GM19467 (cell line): Measurements from ENCODE around the gene FGF11.

Experiments used
- ATAC-seq: cut with Tn5 transposase; IDR thresholded peaks from one replicate; pipeline ENCODE4 v1.9.1; 2021; ENCODE audit warnings: mild to moderate bottlenecking, moderate library complexity; ENCODE audit not compliant: unreplicated experiment

Gene FGF11

GRCh38 chr17:7439462-7440112 lies at the start of gene FGF11:
Gene FGF11 (plus strand): TSS chr17:7439512. CDS start chr17:7439621, 109 bp downstream.
- no peak for ATAC-seq

DNA sequence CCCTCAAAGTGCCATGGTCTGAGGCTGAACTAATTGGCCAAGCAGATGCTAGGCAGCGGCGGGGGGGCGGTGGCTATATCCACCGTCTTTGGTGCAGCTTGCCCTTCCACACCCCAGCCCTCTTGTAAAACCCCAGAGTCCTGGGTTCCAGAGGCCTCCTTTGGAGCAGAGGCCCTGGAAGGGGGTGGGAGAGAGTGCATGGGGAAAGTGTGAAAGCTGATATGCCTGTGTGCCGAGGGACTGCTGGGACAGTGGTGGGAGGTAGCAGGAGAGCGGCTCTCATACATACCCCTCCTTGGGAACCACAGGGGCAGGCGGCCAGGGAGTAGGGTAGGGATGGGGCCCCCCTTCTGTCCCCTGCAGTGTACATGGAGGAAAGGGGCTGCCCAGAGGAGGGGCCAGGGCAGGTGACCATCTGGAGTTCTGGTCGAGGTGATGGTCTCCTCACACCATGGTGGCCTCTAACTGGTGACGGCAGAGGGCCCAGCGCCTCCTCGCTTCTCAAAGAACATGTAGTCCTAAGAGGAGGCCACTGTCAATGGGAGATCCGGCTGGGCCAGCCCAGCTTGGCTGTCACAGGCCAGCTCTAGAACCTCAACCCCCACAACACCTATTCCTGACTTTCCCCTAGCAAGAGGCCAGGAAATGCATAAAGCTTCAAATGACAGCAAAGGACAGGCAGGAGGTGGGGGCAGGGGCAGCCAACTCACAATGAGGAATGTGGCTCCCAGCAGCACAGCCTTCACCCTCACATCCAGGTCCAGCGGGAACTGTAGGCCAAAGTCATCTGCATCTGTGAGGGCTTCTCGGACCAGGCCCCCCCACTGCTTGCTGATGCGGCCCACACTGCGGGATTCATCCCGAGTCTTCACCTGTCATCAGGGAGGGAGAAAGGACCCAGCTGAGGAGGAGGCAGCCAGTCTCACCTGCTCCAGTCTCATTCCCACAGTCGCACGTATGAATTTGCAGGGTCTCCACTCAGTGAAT lies 49.1 kb upstream of the FGF11 start:
- ATAC-seq, result no peak

- no peak for ATAC-seq
These were observed 48.0 kb upstream of the FGF11 start for GRCh38 chr17:7391307-7391706.

DNA sequence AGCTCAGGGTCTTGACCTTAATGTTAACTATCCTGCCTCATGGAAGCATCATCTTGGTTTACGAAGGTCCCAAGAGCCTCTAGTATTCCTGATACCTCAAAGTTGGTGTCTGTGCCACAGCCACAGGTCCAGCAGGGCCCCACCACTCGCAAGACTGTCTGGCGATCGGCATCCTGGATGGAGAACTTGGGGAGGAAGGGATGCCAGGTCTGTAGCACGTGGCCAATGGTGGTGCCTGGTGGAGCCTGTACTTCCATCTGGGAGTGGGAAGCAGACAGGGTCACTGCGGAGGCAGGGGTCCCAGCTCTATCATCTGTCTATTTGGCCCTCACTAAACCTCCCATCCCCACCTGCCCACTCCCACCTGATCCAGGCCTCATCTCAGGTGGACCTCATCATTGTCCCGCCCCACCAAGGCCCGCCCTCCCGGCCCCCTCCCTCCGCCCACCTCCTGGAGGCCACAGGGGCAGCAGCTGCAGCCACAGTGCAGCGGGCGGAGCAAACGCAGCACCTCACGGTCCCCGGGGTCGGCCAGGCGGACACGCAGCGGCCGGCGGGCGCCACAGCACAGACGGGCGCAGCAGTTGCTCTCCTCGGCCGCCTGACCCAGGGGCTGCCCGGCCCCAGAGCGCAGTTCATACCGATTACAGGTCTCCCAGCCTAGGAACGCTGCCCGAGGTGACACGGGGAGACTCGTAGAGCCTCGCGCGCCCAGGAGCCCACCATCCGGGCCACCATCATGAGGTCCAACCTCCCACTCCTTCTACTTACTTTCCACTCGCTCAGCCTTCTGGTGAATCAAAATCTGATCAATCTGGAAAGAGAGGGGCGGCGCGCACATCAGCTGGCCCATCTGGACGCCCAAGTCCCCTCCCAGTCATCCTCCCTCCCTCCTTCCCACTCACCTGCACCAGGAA lies 46.4 kb upstream of the FGF11 start:
- ATAC-seq, result no peak

DNA sequence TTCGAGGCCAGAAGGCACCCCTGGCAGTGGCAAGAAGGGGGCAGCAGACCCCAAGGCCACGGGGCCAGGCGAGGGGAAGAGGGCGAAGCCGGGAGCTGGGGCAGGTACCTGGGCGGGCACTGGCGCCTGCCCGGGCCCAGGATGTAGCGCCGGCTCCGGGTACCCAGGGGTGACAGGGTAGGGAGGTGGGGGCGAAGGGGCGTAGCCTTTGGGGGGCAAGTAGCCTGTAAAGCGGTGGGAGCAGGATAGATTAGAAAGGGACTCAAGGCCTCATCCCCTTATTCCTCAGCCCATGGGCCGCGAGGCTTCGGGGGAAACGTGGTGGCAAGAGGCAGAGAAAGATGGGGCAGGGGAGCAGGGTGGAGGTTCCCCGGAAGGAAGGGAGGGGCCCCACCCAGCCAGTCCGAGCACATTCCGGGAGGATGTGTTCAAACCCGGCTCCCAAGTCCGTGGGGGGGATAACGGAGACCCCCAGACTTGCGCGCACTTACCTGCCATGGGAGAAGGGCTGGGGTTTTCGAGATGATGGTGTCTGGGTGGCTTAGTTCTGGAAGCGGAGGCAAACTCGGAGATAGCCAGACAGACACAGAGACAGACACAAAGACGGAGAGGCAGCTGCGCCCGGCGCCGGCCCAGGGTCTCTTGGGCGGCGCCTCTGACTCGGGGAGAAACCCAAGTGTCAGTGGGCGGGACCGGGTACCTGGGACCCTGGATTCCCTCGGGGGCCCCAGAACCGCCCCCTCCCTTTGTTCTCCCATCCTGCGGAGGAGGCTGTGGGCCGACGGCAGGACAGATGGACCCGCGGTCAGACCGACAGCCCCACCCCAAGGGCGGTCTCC lies 45.5 kb upstream of the FGF11 start:
- ATAC-seq, result peak; percentile 41

DNA sequence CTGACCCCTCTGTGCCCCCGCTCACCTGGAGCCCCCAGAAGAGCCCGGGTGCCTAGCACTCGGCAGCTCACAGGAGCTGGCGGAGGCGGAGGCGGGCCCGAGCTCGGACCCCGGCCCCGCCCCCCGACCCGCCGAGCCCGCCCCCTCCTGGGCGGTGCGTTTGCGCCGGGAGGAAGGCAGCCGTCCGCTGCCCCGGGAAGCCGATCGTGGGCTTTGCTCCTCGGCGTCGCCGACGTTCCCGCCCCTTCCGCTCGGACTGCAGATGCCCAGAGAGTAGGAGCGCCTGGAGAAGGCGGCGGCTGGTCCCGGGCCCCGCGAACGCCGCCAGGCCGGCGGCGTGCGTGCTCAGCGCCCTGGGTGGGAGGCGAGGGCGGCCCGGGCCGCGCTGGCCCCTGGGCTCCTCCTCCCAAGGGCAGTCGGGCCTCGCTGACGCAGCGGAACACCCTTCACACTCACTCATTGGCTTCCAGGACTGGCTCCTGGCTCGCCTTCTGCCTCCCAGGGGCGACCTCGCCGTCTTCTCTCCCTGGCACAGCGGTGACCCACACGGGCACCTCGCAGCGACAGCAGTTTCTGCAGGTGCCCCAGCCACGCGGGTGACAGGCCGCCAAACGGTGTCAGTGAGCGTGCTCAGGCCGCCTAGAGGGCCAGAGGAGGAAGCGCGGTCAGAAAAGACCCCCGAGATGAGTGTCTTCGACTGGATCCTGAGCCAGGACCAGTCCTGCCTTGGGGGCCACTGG lies 44.7 kb upstream of the FGF11 start, which contains the start of gene PLSCR3:
PLSCR3 (minus strand) TSS at position 74 of the 740 bp plus-strand sequence. CDS start 415 bp downstream, outside the sequence.
- ATAC-seq, result peak; percentile 53

DNA sequence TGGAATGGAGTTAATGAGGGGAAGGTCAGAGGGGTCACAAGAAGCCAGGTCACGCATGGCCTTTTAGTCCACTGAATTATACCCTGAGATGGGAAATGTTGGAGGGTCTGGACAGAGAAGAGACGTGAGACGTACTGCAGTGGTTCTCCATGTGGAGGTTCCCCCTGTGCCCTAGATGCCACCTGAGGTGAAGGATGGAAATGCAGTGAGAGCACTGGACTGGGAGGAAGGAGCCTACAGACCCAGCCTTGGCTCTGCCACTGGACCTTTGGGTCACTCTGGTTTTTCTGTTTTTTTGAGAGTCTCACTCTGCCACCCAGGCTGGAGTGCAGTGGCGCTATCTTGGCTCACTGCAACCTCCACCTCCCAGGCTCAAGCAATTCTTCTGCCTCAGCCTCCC lies 43.2 kb upstream of the FGF11 start:
- ATAC-seq, result no peak

GRCh38 chr17:7398612-7399011 lies 40.7 kb upstream of the FGF11 start:
- ATAC-seq, result no peak

DNA sequence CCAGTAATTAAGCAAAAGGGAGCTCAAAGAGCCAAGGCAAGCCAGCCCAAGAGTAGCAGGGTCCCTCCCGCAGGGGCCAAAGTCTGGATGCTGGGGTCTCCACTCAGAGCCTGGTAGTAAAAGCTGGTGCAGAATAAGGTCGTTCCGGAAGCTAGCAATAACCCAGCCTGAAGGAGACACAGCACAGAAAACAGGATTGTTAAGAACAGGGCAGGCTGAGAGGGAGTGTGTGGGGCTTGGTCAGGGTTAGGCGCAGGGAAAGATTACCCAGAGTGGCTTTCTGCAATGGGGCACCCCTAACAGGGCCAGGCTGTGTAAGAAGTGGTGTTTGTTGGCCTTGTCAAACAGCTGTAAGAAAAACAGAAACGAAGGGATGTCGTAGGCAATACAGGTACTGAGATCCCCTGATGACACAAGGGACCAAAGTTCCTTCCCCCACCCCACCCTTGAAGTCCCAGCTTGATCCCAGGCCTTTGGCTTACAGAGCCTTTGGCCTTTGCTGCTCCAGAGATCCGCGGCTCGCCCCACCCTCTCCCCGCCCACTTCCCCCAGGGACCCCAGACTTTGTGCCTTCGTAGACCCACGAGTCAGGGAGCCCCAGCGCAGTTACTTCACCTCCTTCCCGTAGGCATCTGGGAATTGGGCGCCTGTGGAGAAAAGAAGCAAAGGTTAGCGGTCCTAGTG lies 36.1 kb upstream of the FGF11 start:
- ATAC-seq, result no peak

DNA sequence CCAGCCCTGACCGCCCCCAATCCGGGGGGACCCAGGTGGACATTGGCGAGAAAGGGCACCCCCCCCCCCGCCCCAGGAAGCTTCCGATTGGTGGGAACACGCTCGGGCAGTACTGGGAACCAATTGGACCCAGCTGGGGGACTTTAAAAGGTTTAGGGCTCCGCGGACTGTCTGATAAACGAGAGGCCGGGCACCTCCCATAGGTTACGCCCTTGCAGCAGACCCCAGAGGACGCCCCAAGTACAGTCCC lies 35.7 kb upstream of the FGF11 start:
- no peak for ATAC-seq

- peak; percentile 91 for ATAC-seq
These were observed 35.2 kb upstream of the FGF11 start, which contains the start of gene TMEM256 for GRCh38 chr17:7403977-7404736. Gene TMEM256 (minus strand): TSS chr17:7404097. CDS start chr17:7404084, 13 bp downstream.

- ATAC-seq, result peak; percentile 12
These were observed 34.5 kb upstream of the FGF11 start for GRCh38 chr17:7404737-7405349.

DNA sequence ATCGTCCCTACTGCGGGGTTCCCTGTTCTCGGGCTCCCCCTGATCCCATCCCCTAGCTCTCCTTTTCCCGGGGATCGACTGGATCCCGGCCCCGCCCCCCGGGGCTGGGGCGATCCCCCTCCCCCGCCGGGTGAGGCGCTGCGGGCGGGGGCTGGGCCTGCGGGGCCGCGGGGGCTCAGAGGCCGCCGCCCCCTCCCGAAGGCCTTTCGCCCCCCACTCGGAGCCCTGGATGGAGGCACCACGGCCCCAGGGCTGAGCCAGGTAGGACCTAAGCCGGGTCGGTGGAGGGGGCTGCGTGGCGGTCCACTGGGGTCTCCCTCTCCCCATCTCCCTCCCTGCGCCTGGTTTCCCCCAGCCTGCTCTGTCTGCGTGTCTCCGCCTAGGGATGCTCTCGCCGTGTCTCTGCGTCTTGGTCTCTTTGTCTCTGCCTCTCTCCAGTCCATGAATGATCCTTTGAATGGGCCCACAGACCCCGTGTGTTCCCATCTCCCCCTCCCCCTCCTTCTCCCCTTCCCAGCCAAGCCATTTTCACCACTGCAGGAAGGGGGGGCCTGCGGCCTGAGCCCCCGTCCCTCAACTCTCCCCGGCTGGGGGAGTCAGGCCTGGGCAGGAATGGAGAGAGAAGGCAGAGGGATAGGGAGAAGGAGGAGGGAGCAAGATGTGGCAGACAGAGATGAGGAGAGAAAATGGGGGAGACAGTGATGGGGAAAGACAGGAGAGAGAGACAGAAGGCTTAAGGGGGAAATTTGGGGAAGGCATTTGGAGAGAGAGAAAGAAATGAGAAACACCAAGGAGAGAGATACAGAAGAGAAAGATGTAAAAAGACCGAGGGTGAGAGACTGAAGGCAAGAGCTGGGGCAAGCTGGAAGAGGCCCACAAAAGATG lies 33.7 kb upstream of the FGF11 start:
- ATAC-seq, result no peak

- no peak for ATAC-seq
These were observed 33.0 kb upstream of the FGF11 start for GRCh38 chr17:7406235-7406825.

- ATAC-seq, result no peak
These were observed 32.2 kb upstream of the FGF11 start for GRCh38 chr17:7407082-7407481.

DNA sequence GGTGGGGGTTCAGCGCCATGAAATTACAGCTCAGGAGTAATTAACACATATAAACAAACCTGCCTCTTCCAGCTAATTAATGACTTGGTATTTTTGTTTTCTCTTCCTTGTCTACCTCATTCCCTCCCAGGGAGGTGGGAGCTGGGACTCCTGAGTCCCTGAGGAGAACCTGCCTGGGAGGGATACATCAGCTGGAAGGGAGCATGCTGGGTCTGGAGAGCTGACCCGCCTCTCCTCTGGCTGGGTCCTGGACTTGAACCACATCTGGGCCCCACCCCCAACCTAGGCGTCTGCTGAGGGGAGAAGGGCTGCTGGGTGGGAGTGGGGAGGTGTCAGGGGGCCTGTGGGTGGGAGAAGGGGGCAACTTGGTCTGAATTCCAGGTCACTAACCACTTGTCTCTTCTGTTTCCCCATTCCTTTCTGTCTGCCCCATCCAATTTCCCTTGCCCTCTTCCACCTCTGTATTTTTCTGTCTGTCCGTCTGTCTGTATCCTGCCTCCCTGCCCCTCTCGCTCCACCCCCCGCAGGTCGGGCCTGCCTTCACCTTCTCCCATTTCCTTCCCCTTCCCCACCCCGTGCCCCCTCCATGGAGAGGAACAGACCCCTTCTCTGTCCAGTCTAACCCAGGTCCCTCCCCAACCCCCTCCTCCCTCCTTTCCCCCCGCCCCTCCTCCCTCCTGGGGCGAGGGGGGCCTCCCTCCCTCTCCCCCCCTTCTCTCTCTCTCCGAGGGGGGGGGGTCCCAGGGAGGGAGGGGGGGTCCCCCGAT lies 31.6 kb upstream of the FGF11 start, which contains the start of gene NLGN2:
NLGN2 (plus strand) TSS at position 361 of the 767 bp plus-strand sequence. CDS start 411 bp downstream, outside the sequence.
- no peak for ATAC-seq
